Measurements from ENCODE around the gene CARD16.
A peak's percentile ranks its signal among the peaks of the same experiment; 100 is the strongest.

Gene CARD16

GRCh38 chr11:105049481-105049880 lies 4.3 kb upstream of the CARD16 start (continued):
- TF ChIP-seq ZXDB (tag by site-specific recombination; IDR thresholded peaks at IDR 0.05) (no peak), ZNF121 (tag by site-specific recombination; IDR thresholded peaks at IDR 0.05) (no peak), ZFP69B (tag by site-specific recombination; IDR thresholded peaks at IDR 0.05) (no peak)

- Histone ChIP-seq H3K4me1 (ENCODE audit: control insufficient read depth, insufficient read depth, low read length) (no peaks in the 10 kb centered on the region), H3K36me3 (ENCODE audit: control insufficient read depth in 2 of 2, insufficient read depth in 1 of 2, low read length in 2 of 2) (no peaks in the 10 kb centered on the region), H3K4me3 (ENCODE audit: low read depth, low read length) (no peak overlapping the region; the same call in 1 of the 2 replicates), H3K27ac (ENCODE audit: extremely low read depth, low read depth, low read length) (no peak overlapping the region), H3K9me3 (ENCODE audit: control insufficient read depth, insufficient read depth, low read depth, low read length) (no peaks in the 10 kb centered on the region)
- ChIA-PET CTCF (interaction anchor here (0.6 to 1.2 kb wide), 3 partner anchors 45 to 1377 kb away, joined by 3 to 5 read pairs (median 5); no protein-coding TSS in a partner anchor), POLR2A (no interaction called here)
- TF ChIP-seq ZNF132 (tag by site-specific recombination; IDR thresholded peaks at IDR 0.05; ENCODE audit: borderline replicate concordance) = no peak
- TF ChIP-seq ZSCAN5A (tag by site-specific recombination; IDR thresholded peaks at IDR 0.05) = no peak
- no peak for TF ChIP-seq ZNF621 (tag by site-specific recombination; IDR thresholded peaks at IDR 0.05)
- no peak for TF ChIP-seq ZBTB10 (tag by site-specific recombination; IDR thresholded peaks at IDR 0.05)
- TF ChIP-seq ZNF202 (tag by site-specific recombination; IDR thresholded peaks at IDR 0.05; ENCODE audit: borderline replicate concordance) = no peak
- TF ChIP-seq ZNF555 (tag by site-specific recombination; conservative IDR thresholded peaks at IDR 0.05) = no peak
- TF ChIP-seq SETDB1 (IDR thresholded peaks at IDR 0.05; ENCODE audit: insufficient read length, low read length) = peak; percentile 74
- no peak for TF ChIP-seq MZF1 (tag by site-specific recombination; IDR thresholded peaks at IDR 0.05; ENCODE audit: borderline replicate concordance)
- TF ChIP-seq ZNF274 (IDR thresholded peaks at IDR 0.05; ENCODE audit: low read length) = no peak
- TF ChIP-seq ZNF274 (tag by site-specific recombination; IDR thresholded peaks at IDR 0.05; ENCODE audit: borderline replicate concordance) = no peak
These were observed 1.9 kb upstream of the CARD16 start for GRCh38 chr11:105046898-105047579.

- H3K9me3 ChIP-seq (ENCODE audit: control insufficient read depth, insufficient read depth, low read depth, low read length) = no peaks in the 10 kb centered on the region
- CTCF ChIA-PET = no interaction called here
- no peak overlapping the region for H3K4me3 ChIP-seq (ENCODE audit: low read depth, low read length)
- no peak overlapping the region for H3K27ac ChIP-seq (ENCODE audit: extremely low read depth, low read depth, low read length)
- no peaks in the 10 kb centered on the region for H3K4me1 ChIP-seq (ENCODE audit: control insufficient read depth, insufficient read depth, low read length)
- no peaks in the 10 kb centered on the region for H3K36me3 ChIP-seq (ENCODE audit: control insufficient read depth in 2 of 2, insufficient read depth in 1 of 2, low read length in 2 of 2)
- POLR2A ChIA-PET = no interaction called here
- TF ChIP-seq ZFP69B (tag by site-specific recombination; IDR thresholded peaks at IDR 0.05) = no peak
- no peak for TF ChIP-seq ZNF157 (tag by site-specific recombination; IDR thresholded peaks at IDR 0.05)
- TF ChIP-seq ZNF26 (tag by site-specific recombination; IDR thresholded peaks at IDR 0.05) = no peak
- no peak for TF ChIP-seq WT1 (tag by site-specific recombination; IDR thresholded peaks at IDR 0.05)
- TF ChIP-seq ZXDB (tag by site-specific recombination; IDR thresholded peaks at IDR 0.05) = no peak
- no peak for TF ChIP-seq ZNF416 (tag by site-specific recombination; IDR thresholded peaks at IDR 0.05)
- TF ChIP-seq ZNF148 (tag by site-specific recombination; IDR thresholded peaks at IDR 0.05; ENCODE audit: borderline replicate concordance) = no peak
- no peak for TF ChIP-seq ZBTB26 (tag by site-specific recombination; optimal IDR thresholded peaks at IDR 0.05)
- TF ChIP-seq ZNF202 (tag by site-specific recombination; IDR thresholded peaks at IDR 0.05; ENCODE audit: borderline replicate concordance) = no peak
- no peak for TF ChIP-seq ZNF792 (tag by site-specific recombination; IDR thresholded peaks at IDR 0.05)
- no peak for TF ChIP-seq ZNF776 (tag by site-specific recombination; IDR thresholded peaks at IDR 0.05; ENCODE audit: borderline replicate concordance)
- no peak for TF ChIP-seq ZNF785 (tag by site-specific recombination; IDR thresholded peaks at IDR 0.05)
- TF ChIP-seq ZNF571 (tag by site-specific recombination; IDR thresholded peaks at IDR 0.05) = no peak
These were observed 651 bp upstream of the CARD16 start for GRCh38 chr11:105045676-105046296.
